Effector memory CD4-positive, alpha-beta T cell (primary cell): ENCODE data around the gene UMODL1.

Experiments
- DNase-seq, 3 donors: peaks; one replicate each; pipeline ENCODE4 v3.0.0-alpha.2; 2020
- H3K27ac ChIP-seq: 2 replicates; pipeline ENCODE4 v1.7.0; 2013; ENCODE audit warnings: mild to moderate bottlenecking, low read length, moderate library complexity; ENCODE audit not compliant: insufficient read depth, poor library complexity, severe bottlenecking
- H3K27me3 ChIP-seq: replicated peaks from 2 replicates; pipeline ENCODE4 v1.7.0; 2013; ENCODE audit warnings: mild to moderate bottlenecking, low read length; ENCODE audit not compliant: insufficient read depth, control insufficient read depth, poor library complexity, severe bottlenecking
- H3K36me3 ChIP-seq: 2 replicates; pipeline ENCODE4 v1.7.0; 2013; ENCODE audit warnings: mild to moderate bottlenecking, low read length, moderate library complexity; ENCODE audit not compliant: control insufficient read depth, insufficient read depth
- H3K4me1 ChIP-seq: 2 replicates; pipeline ENCODE4 v1.7.0; 2013; ENCODE audit warnings: low read length, mild to moderate bottlenecking; ENCODE audit not compliant: control insufficient read depth, insufficient read depth, poor library complexity, severe bottlenecking
- H3K4me3 ChIP-seq: 2 replicates; pipeline ENCODE4 v1.7.0; 2013; ENCODE audit warnings: low read length, low read depth, mild to moderate bottlenecking; ENCODE audit not compliant: insufficient read depth, poor library complexity, severe bottlenecking
- H3K9me3 ChIP-seq: 2 replicates; pipeline ENCODE4 v1.7.0; 2013; ENCODE audit warnings: mild to moderate bottlenecking, low read length, moderate library complexity; ENCODE audit not compliant: control insufficient read depth
- total RNA-seq, 3 donors: gene quantifications; one replicate each; lab custom pipeline; 2026; lab: John Stamatoyannopoulos, UW

The UMODL1 gene
- 1.7 to 4.2 (median 2.8) reads per million in 3 donors for total RNA-seq

- Histone ChIP-seq H3K27ac (no peak within 1 kb of the TSS), H3K9me3 (no peaks in the 10 kb centered on the region), H3K4me3 (no peak within 1 kb of the TSS), H3K27me3 (no peaks in the 10 kb centered on the region), H3K4me1 (no peaks in the 10 kb centered on the region), H3K36me3 (no peaks in the 10 kb centered on the region)
- no peak for DNase-seq
Observed at GRCh38 chr21:42071146-42071737, at the start of gene UMODL1. UMODL1 (plus strand) TSS chr21:42071317; CDS start chr21:42071317, 0 bp downstream.

GRCh38 chr21:42021371-42022090 is 49.6 kb upstream of the UMODL1 start:
- DNase-seq, result no peak
- Histone ChIP-seq H3K36me3 (no peaks in the 10 kb centered on the region), H3K4me1 (no peaks in the 10 kb centered on the region), H3K27ac (no peak overlapping the region), H3K27me3 (no peaks in the 10 kb centered on the region), H3K9me3 (no peaks in the 10 kb centered on the region), H3K4me3 (no peak overlapping the region)

DNA sequence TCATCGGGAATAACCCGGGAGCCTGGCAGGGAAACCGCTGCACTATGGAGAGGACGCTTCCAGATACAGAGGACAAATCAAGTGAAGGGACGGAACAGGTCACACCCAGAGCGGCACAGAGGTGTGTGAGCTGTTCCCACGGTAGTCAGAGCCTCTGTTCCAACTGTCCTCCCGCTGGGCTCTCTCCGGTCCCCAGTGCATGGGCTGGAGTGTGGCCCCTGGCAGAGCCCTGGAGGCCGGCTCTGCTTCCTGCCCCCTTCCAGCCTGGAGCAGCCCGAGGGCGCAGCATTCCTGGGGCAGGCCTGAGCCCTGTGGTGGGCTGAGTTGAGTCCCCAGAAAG is 49.1 kb upstream of the UMODL1 start:
- no peaks in the 10 kb centered on the region for H3K36me3 ChIP-seq
- H3K4me1 ChIP-seq, result no peaks in the 10 kb centered on the region
- DNase-seq, result no peak
- no peaks in the 10 kb centered on the region for H3K27me3 ChIP-seq
- no peak overlapping the region for H3K4me3 ChIP-seq
- H3K9me3 ChIP-seq, result no peaks in the 10 kb centered on the region
- no peak overlapping the region for H3K27ac ChIP-seq

DNA sequence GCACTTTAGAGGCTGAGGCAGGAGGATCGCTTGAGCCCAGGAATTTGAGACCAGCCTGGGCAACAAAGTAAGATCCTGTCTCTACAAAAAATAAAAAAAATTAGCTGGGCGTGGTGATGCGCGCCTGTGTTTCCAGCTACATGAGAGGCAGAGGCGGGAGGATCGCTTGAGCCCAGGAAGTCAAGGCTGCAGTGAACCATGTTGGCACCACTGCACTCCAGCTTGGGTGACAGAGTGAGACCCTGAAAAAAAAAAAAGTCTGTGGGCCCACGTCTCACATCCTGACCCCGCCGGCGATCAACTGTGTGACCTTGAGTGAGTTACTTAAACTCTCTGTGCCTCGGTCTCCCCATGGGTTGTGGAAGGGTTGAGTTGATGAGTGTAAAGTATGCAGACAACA is 48.2 kb upstream of the UMODL1 start:
- Histone ChIP-seq H3K9me3 (no peaks in the 10 kb centered on the region), H3K36me3 (no peaks in the 10 kb centered on the region), H3K27ac (no peak overlapping the region), H3K4me1 (no peaks in the 10 kb centered on the region), H3K27me3 (no peaks in the 10 kb centered on the region), H3K4me3 (no peak overlapping the region)
- no peak for DNase-seq

DNA sequence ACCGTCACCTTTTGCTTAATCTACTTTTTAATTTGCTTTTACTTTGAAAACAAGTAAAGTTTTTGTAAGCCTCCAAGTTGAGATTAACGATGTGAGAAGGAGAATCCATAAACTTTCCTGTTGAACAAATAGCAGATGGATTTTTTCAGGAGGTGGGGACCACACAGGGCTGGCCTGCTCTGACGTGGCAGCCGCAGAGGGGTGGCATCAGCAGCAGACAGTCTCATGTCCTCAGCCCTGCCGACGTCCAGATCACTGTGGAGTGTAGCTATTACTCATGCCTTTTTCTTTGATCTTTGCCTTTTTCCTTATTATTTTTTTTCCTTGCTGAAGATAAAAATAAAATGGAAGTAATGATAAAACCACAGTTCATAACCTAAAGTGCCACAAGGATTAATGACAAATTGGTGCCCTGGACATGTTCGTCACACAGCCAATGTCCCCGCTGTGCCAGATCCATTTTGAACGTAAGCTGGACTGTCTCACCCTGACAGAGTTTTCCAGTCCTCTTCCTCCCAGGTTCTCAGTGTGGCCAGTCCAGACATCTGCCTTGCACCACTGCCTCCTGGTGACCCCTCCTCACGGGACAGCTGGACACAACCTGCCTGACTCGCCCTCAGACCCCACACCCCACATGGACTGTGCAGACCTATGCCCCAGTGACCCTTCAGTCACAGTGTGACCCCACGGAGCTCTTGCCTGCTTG is 45.6 kb upstream of the UMODL1 start:
- H3K27ac ChIP-seq, result no peak overlapping the region
- no peaks in the 10 kb centered on the region for H3K27me3 ChIP-seq
- H3K9me3 ChIP-seq, result no peaks in the 10 kb centered on the region
- H3K4me1 ChIP-seq, result no peaks in the 10 kb centered on the region
- no peak for DNase-seq
- H3K4me3 ChIP-seq, result no peak overlapping the region
- H3K36me3 ChIP-seq, result no peaks in the 10 kb centered on the region

- Histone ChIP-seq H3K9me3 (no peaks in the 10 kb centered on the region), H3K27me3 (no peaks in the 10 kb centered on the region), H3K36me3 (no peaks in the 10 kb centered on the region), H3K4me1 (no peaks in the 10 kb centered on the region), H3K27ac (no peak overlapping the region), H3K4me3 (no peak overlapping the region)
- DNase-seq, result no peak
Observed at GRCh38 chr21:42026082-42026435, 45.1 kb upstream of the UMODL1 start.

DNA sequence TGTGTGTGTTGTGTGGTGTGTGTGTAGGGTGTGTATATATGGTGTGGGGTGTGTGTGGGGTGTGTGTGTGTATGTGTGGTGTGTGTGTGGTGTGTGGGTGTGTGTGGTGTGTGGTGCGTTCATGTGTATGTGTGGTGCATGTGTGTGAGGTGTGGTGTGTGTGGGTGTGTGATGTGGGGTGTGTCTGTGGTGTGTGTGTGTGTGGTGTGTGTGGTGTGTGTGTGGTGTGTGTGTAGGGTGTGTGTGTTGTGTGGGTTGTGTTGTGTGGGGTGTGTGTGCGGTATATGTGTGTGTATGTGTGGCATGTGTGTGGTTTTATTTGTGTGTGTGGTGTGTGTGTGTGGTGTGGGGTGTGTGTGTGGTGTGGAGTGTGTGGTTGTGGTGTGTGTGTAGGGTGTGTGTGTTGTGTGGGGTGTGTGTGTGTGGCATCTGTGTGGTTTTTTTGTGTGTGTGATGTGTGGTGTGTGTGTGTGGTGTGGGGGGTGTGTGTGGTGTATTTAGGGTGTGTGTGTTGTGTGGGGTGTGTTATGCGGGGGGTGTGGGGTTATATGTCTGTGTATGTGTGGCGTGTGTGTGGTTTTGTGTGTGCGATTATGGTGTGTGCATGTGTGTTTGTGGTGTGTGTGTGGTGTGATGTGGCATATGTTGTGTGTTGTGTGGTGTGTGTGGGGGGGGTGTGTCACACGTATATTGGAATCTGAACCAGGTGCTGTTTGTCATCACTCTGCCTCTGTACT is 43.9 kb upstream of the UMODL1 start:
- no peaks in the 10 kb centered on the region for H3K36me3 ChIP-seq
- no peak overlapping the region for H3K27ac ChIP-seq
- H3K4me1 ChIP-seq, result no peaks in the 10 kb centered on the region
- no peaks in the 10 kb centered on the region for H3K27me3 ChIP-seq
- DNase-seq, result no peak
- no peak overlapping the region for H3K4me3 ChIP-seq
- H3K9me3 ChIP-seq, result no peaks in the 10 kb centered on the region

- Histone ChIP-seq H3K4me3 (no peak overlapping the region), H3K27me3 (no peaks in the 10 kb centered on the region), H3K27ac (no peak overlapping the region), H3K9me3 (no peaks in the 10 kb centered on the region), H3K36me3 (no peaks in the 10 kb centered on the region), H3K4me1 (no peaks in the 10 kb centered on the region)
- no peak for DNase-seq
Observed at GRCh38 chr21:42027822-42028765, 43.0 kb upstream of the UMODL1 start.

GRCh38 chr21:42028766-42029425 is 42.2 kb upstream of the UMODL1 start:
- Histone ChIP-seq H3K4me1 (no peaks in the 10 kb centered on the region), H3K27ac (no peak overlapping the region), H3K4me3 (no peak overlapping the region), H3K9me3 (no peaks in the 10 kb centered on the region), H3K36me3 (no peaks in the 10 kb centered on the region), H3K27me3 (no peaks in the 10 kb centered on the region)
- no peak for DNase-seq
